Measurements from ENCODE around the gene ADRA2B.

The ADRA2B gene

DNA sequence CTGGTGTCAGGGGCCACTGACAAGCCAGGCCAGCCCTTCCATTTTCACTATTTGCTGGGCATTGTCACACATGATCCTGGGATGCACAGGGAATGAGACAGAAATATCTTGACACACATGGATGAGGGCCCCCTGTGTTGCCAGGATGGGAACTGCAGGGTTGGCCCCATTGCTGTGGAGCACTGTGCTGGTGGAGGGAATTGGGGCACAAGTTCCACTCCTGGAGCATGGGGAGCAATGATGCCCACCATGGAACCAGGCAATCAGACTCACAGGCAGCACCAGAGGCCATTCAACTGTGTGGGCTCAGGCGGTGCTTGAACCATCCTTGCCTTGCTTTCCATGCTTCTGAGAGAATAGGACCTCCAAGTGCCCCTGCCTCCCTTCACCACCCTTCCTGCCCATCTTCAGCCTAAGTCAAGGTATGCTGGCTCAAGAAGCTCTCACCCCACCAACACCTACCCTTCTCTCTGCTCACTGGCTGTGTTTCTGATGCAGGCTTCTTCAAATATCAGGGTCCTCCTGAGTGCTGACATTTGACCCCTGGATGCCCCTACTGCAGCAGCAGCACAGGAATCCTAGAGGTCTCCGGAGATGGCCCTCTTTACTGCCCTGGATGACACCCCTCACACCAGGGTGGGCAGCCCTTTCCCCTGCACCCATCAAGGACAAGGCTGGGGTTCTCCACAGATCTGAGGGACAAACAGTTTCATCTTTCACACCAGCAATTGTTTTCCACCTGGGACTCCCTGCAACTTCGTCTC lies 11.0 kb downstream of the ADRA2B start:
- H3K9me3 ChIP-seq (ENCODE audit: control insufficient read depth in 2 of 2, low read length in 2 of 2): peaks cover 0 to 11% of the 10 kb centered on the region in 2 donors
- H3K27ac ChIP-seq (ENCODE audit: low read depth in 2 of 2, low read length in 2 of 2): no peak overlapping the region
- H3K36me3 ChIP-seq (ENCODE audit: control insufficient read depth in 2 of 2, insufficient read depth in 2 of 2, low read length in 2 of 2): no peaks in the 10 kb centered on the region
- no peak overlapping the region for H3K9ac ChIP-seq (ENCODE audit: low read depth in 1 of 2, low read length in 2 of 2)
- H3K27me3 ChIP-seq (ENCODE audit: control insufficient read depth in 2 of 2, insufficient read depth in 2 of 2, low read length in 2 of 2): no peaks in the 10 kb centered on the region
- no peak overlapping the region for H3K4me3 ChIP-seq (ENCODE audit: low read length in 2 of 2)
- H3K4me1 ChIP-seq (ENCODE audit: control insufficient read depth in 2 of 2, insufficient read depth in 2 of 2, low read length in 2 of 2): peaks cover 0 to 4% of the 10 kb centered on the region in 2 donors

DNA sequence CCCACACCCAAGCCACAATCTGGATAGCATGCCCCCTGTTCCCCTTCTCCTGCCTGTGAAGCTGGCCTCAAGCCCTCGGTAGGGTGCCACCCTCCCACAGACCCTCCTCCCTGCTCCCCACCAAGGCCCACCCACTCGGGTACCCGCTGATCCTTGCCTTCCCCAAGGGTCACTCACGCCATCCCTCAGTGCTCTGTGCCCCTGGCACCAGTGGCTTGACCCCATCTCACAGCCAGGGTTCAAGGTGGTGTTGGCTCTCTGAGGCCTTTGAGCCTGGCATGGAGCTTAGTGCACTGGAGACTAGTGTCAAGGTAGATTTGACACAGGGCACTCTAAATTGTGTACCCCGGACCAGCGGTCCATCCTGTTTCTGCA lies 11.9 kb downstream of the ADRA2B start:
- Histone ChIP-seq H3K27me3 (ENCODE audit: control insufficient read depth in 2 of 2, insufficient read depth in 2 of 2, low read length in 2 of 2) (no peaks in the 10 kb centered on the region), H3K4me3 (ENCODE audit: low read length in 2 of 2) (no peak overlapping the region), H3K9me3 (ENCODE audit: control insufficient read depth in 2 of 2, low read length in 2 of 2) (peaks cover 0 to 11% of the 10 kb centered on the region in 2 donors), H3K27ac (ENCODE audit: low read depth in 2 of 2, low read length in 2 of 2) (no peak overlapping the region), H3K4me1 (ENCODE audit: control insufficient read depth in 2 of 2, insufficient read depth in 2 of 2, low read length in 2 of 2) (peaks cover 0 to 4% of the 10 kb centered on the region in 2 donors), H3K36me3 (ENCODE audit: control insufficient read depth in 2 of 2, insufficient read depth in 2 of 2, low read length in 2 of 2) (no peaks in the 10 kb centered on the region), H3K9ac (ENCODE audit: low read depth in 1 of 2, low read length in 2 of 2) (no peak overlapping the region)

DNA sequence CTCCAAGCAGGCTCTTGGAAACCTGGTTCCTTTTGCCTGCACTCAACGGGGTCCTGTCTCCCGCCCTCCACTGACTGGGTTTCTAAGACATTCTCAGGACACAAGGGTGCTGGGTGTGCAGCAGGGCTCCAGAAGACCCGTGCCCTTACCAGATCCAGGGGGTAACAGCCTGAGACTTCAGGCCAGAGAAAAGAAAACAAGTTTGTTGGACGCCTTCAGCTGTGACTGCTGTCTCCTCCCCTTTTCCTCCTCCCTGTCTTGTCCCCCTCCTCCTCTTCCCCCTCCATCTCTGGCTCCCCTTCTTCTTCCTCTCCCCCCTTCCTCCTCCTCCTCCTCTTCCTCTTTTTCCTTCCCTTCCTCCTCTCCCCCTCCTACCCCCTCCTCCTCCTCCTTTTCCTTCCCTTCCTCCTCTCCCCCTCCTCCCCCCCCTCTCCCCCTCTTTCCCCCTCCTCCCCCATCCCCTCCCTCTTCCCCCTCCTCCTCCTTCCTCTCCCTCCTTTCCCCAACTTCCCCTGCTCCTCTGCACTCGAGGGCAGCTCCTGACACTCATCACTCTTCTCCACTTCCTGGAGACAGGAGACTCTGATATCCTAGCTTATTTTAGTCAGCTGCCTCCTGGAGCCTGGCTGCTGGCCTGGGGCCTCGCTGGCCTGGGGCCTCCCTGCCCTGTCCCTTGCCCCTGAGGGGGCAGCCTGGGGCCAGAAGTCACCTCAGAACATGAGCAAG lies 12.4 kb downstream of the ADRA2B start:
- Histone ChIP-seq H3K9ac (ENCODE audit: low read depth in 1 of 2, low read length in 2 of 2) (no peak overlapping the region), H3K4me1 (ENCODE audit: control insufficient read depth in 2 of 2, insufficient read depth in 2 of 2, low read length in 2 of 2) (peaks cover 0 to 4% of the 10 kb centered on the region in 2 donors), H3K9me3 (ENCODE audit: control insufficient read depth in 2 of 2, low read length in 2 of 2) (peaks cover 0 to 11% of the 10 kb centered on the region in 2 donors), H3K27ac (ENCODE audit: low read depth in 2 of 2, low read length in 2 of 2) (no peak overlapping the region), H3K36me3 (ENCODE audit: control insufficient read depth in 2 of 2, insufficient read depth in 2 of 2, low read length in 2 of 2) (no peaks in the 10 kb centered on the region), H3K27me3 (ENCODE audit: control insufficient read depth in 2 of 2, insufficient read depth in 2 of 2, low read length in 2 of 2) (no peaks in the 10 kb centered on the region), H3K4me3 (ENCODE audit: low read length in 2 of 2) (no peak overlapping the region)

- Histone ChIP-seq H3K27me3 (ENCODE audit: control insufficient read depth in 2 of 2, insufficient read depth in 2 of 2, low read length in 2 of 2) (no peaks in the 10 kb centered on the region), H3K4me1 (ENCODE audit: control insufficient read depth in 2 of 2, insufficient read depth in 2 of 2, low read length in 2 of 2) (peaks cover 0 to 4% of the 10 kb centered on the region in 2 donors), H3K9me3 (ENCODE audit: control insufficient read depth in 2 of 2, low read length in 2 of 2) (peaks cover 0 to 11% of the 10 kb centered on the region in 2 donors), H3K9ac (ENCODE audit: low read depth in 1 of 2, low read length in 2 of 2) (no peak overlapping the region), H3K36me3 (ENCODE audit: control insufficient read depth in 2 of 2, insufficient read depth in 2 of 2, low read length in 2 of 2) (no peaks in the 10 kb centered on the region), H3K4me3 (ENCODE audit: low read length in 2 of 2) (no peak overlapping the region), H3K27ac (ENCODE audit: low read depth in 2 of 2, low read length in 2 of 2) (no peak overlapping the region)
Measured at GRCh38 chr2:96103187-96103601, 13.2 kb downstream of the ADRA2B start.

DNA sequence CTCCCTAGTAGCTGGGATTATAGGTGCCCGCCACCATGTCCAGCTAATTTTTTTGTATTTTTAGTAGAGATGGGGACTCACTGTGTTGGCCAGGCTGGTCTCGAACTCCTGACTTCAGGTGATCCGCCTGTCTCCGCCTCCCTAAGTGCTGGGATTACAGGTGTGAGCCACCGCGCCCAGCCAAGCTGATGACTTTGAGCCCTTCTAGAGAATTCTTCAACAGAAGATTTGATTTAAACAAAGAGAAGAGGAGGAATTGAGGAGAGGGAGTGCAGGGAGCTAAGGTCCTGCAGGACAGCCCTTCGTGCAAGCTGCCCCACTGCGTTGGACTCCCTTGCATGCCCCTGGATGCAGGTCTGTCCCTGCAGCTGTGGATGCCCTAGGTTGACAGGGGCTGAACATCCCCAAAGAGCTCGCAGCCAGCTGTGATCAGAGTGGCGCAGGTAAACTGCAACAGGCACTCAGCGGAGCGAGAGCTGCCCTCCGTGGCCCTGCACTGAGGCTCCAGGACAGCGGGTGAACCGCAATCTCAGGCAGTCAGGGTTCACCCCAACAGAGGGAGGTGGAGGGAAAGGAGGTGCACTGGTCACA lies 13.7 kb downstream of the ADRA2B start:
- no peaks in the 10 kb centered on the region for H3K27me3 ChIP-seq (ENCODE audit: control insufficient read depth in 2 of 2, insufficient read depth in 2 of 2, low read length in 2 of 2)
- no peaks in the 10 kb centered on the region for H3K36me3 ChIP-seq (ENCODE audit: control insufficient read depth in 2 of 2, insufficient read depth in 2 of 2, low read length in 2 of 2)
- peaks cover 0 to 4% of the 10 kb centered on the region in 2 donors for H3K4me1 ChIP-seq (ENCODE audit: control insufficient read depth in 2 of 2, insufficient read depth in 2 of 2, low read length in 2 of 2)
- no peak overlapping the region for H3K27ac ChIP-seq (ENCODE audit: low read depth in 2 of 2, low read length in 2 of 2)
- no peak overlapping the region for H3K9ac ChIP-seq (ENCODE audit: low read depth in 1 of 2, low read length in 2 of 2)
- H3K4me3 ChIP-seq (ENCODE audit: low read length in 2 of 2): no peak overlapping the region
- H3K9me3 ChIP-seq (ENCODE audit: control insufficient read depth in 2 of 2, low read length in 2 of 2): peaks cover 0 to 11% of the 10 kb centered on the region in 2 donors

- Histone ChIP-seq H3K9ac (ENCODE audit: low read depth in 1 of 2, low read length in 2 of 2) (no peak overlapping the region), H3K4me1 (ENCODE audit: control insufficient read depth in 2 of 2, insufficient read depth in 2 of 2, low read length in 2 of 2) (peaks cover 0 to 4% of the 10 kb centered on the region in 2 donors), H3K27me3 (ENCODE audit: control insufficient read depth in 2 of 2, insufficient read depth in 2 of 2, low read length in 2 of 2) (no peaks in the 10 kb centered on the region), H3K36me3 (ENCODE audit: control insufficient read depth in 2 of 2, insufficient read depth in 2 of 2, low read length in 2 of 2) (no peaks in the 10 kb centered on the region), H3K27ac (ENCODE audit: low read depth in 2 of 2, low read length in 2 of 2) (no peak overlapping the region), H3K4me3 (ENCODE audit: low read length in 2 of 2) (no peak overlapping the region), H3K9me3 (ENCODE audit: control insufficient read depth in 2 of 2, low read length in 2 of 2) (peaks cover 0 to 10% of the 10 kb centered on the region in 2 donors)
Measured at GRCh38 chr2:96100893-96101304, 15.5 kb downstream of the ADRA2B start.

- Histone ChIP-seq H3K36me3 (ENCODE audit: control insufficient read depth in 2 of 2, insufficient read depth in 2 of 2, low read length in 2 of 2) (no peaks in the 10 kb centered on the region), H3K4me1 (ENCODE audit: control insufficient read depth in 2 of 2, insufficient read depth in 2 of 2, low read length in 2 of 2) (peaks cover 0 to 4% of the 10 kb centered on the region in 2 donors), H3K4me3 (ENCODE audit: low read length in 2 of 2) (no peak overlapping the region), H3K9ac (ENCODE audit: low read depth in 1 of 2, low read length in 2 of 2) (no peak overlapping the region), H3K27me3 (ENCODE audit: control insufficient read depth in 2 of 2, insufficient read depth in 2 of 2, low read length in 2 of 2) (no peaks in the 10 kb centered on the region), H3K27ac (ENCODE audit: low read depth in 2 of 2, low read length in 2 of 2) (no peak overlapping the region), H3K9me3 (ENCODE audit: control insufficient read depth in 2 of 2, low read length in 2 of 2) (peaks cover 0 to 3% of the 10 kb centered on the region in 2 donors)
Measured at GRCh38 chr2:96099861-96100798, 16.2 kb downstream of the ADRA2B start.

GRCh38 chr2:96098900-96099590 lies 17.3 kb downstream of the ADRA2B start:
- no peak overlapping the region for H3K9ac ChIP-seq (ENCODE audit: low read depth in 1 of 2, low read length in 2 of 2)

More at GRCh38 chr2:96098900-96099590, 17.3 kb downstream of the ADRA2B start:
- no peaks in the 10 kb centered on the region for H3K9me3 ChIP-seq (ENCODE audit: control insufficient read depth in 2 of 2, low read length in 2 of 2)
- H3K36me3 ChIP-seq (ENCODE audit: control insufficient read depth in 2 of 2, insufficient read depth in 2 of 2, low read length in 2 of 2): no peaks in the 10 kb centered on the region
- H3K4me3 ChIP-seq (ENCODE audit: low read length in 2 of 2): no peak overlapping the region
- no peaks in the 10 kb centered on the region for H3K27me3 ChIP-seq (ENCODE audit: control insufficient read depth in 2 of 2, insufficient read depth in 2 of 2, low read length in 2 of 2)
- no peak overlapping the region for H3K27ac ChIP-seq (ENCODE audit: low read depth in 2 of 2, low read length in 2 of 2)
- peaks cover 0 to 4% of the 10 kb centered on the region in 2 donors for H3K4me1 ChIP-seq (ENCODE audit: control insufficient read depth in 2 of 2, insufficient read depth in 2 of 2, low read length in 2 of 2)

Data from mucosa of rectum (tissue), 2 donors.